Activated naive CD8-positive, alpha-beta T cell treated with anti-CD3 and anti-CD28 coated beads, Interleukin-2, amount 10 ng/mL, durations not matched to agents 7 days and 5 days (primary cell): Measurements from ENCODE around the gene SCN8A. TPM values are rescaled to one million over a fixed set of nuclear protein-coding genes. Genes with fewer than 3 reads are reported as not detected.
"Not testable (repeated sequence)": the region's sequence is repeated elsewhere in the genome, so short reads cannot be mapped to it uniquely, and the experiment has no call there.

Source experiments
- ATAC-seq: fragments of 150-1000 bp; cut with Tn5 transposase; one replicate; pipeline ENCODE4 v1.10.0; 2021; ENCODE audit warnings: low read depth, moderate library complexity
- POLR2A ChIA-PET: fragments of 350-600 bp; sonication (Branson Sonifier 250); formaldehyde crosslinking; loops from one replicate; lab custom pipeline; 2021; ENCODE audit warnings: antibody characterized with exemption; lab: Charles Lee
- DNase-seq: peaks from one replicate; pipeline ENCODE4 v3.0.0; 2021
- H3K27ac Mint-ChIP-seq: one replicate; pipeline ENCODE4 v1.8.0; 2022; ENCODE audit warnings: mild to moderate bottlenecking, mixed read lengths
- H3K27me3 Mint-ChIP-seq: one replicate; pipeline ENCODE4 v1.8.0; 2022; ENCODE audit warnings: mild to moderate bottlenecking, moderate library complexity, mixed read lengths
- H3K36me3 Mint-ChIP-seq: one replicate; pipeline ENCODE4 v1.8.0; 2021; ENCODE audit warnings: mild to moderate bottlenecking, mixed read lengths
- H3K4me1 Mint-ChIP-seq: one replicate; pipeline ENCODE4 v1.8.0; 2021; ENCODE audit warnings: mixed read lengths
- H3K4me3 Mint-ChIP-seq: one replicate; pipeline ENCODE4 v1.8.0; 2022; ENCODE audit warnings: mild to moderate bottlenecking, moderate library complexity, mixed read lengths
- H3K9me3 Mint-ChIP-seq: one replicate; pipeline ENCODE4 v1.8.0; 2021; ENCODE audit warnings: mixed read lengths
- total RNA-seq, 2 experiments: library from RNA; stranded (reverse); gene quantifications; one replicate each; pipeline ENCODE4 v1.2.3, GENCODE V29; 2021

Gene SCN8A
- total RNA-seq, 2 experiments from 2014 or later, result 0.96 to 1.3 TPM

DNA sequence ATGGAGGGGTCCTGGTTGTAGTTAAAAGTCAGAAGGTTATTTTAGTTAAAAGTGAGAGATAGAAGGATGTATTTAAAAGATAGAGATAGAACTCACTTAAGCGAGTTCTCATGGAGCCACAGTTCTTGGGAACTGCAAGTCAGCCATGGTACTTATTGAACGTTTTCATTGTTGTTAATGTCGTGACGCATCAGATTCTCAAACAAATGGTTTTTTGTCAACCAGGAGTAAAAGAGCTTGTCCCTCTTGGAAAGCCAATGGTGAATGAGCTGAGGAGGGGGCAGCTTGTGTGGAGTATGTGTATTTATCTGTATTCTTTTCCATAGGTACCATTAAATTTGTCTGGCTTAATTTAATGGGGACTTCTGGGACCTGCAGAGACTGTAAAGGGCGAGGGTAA is 188.8 kb downstream of the SCN8A start:
- Mint-ChIP-seq H3K4me3 (no peak overlapping the region), H3K36me3 (no peaks in the 10 kb centered on the region), H3K27me3 (peaks cover 3% of the 10 kb centered on the region), H3K9me3 (peaks cover 1% of the 10 kb centered on the region), H3K4me1 (peaks cover 18% of the 10 kb centered on the region), H3K27ac (no peak overlapping the region)
- POLR2A ChIA-PET, result no interaction called here
- DNase-seq (no peak), ATAC-seq (no peak)

- H3K27me3 Mint-ChIP-seq, result peaks cover 3% of the 10 kb centered on the region
- no peak for DNase-seq
- peaks cover 22% of the 10 kb centered on the region for H3K4me1 Mint-ChIP-seq
- POLR2A ChIA-PET, result no interaction called here
- peaks cover 3% of the 10 kb centered on the region for H3K36me3 Mint-ChIP-seq
- peak overlapping the region; percentile 19 for H3K27ac Mint-ChIP-seq
- H3K4me3 Mint-ChIP-seq, result peak overlapping the region; percentile 8
- ATAC-seq, result peak; percentile 44
- peaks cover 1% of the 10 kb centered on the region for H3K9me3 Mint-ChIP-seq
These were observed 193.7 kb downstream of the SCN8A start for GRCh38 chr12:51784688-51785087.

- ATAC-seq (no peak), DNase-seq (no peak)
- peaks cover 3% of the 10 kb centered on the region for H3K36me3 Mint-ChIP-seq
- POLR2A ChIA-PET, result no interaction called here
- H3K27ac Mint-ChIP-seq, result no peak overlapping the region
- peaks cover 3% of the 10 kb centered on the region for H3K27me3 Mint-ChIP-seq
- peaks cover 11% of the 10 kb centered on the region for H3K4me1 Mint-ChIP-seq
- H3K4me3 Mint-ChIP-seq, result no peak overlapping the region
- H3K9me3 Mint-ChIP-seq, result peaks cover 1% of the 10 kb centered on the region
These were observed 194.9 kb downstream of the SCN8A start for GRCh38 chr12:51785906-51786305.

DNA sequence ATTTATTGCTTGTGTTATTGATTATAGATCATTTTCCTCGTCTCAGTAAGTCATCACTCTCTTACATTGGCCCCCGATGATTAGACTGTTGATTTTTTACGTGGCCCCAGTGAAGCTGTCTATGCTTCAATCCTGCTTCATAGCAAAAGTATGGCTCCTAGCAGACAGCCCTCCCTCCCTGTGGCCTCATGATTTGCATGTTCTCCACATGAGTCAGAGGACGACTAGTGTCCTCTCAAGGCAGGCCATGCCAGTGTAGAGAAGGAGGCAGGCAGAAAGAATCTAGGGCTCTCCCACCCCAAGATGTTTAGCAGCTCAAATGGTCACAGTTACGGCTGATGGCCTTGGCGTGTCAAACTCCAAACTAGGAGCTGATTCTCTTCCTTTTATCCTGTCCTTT is 197.8 kb downstream of the SCN8A start:
- Mint-ChIP-seq H3K4me1 (peaks cover 8% of the 10 kb centered on the region), H3K27ac (no peak overlapping the region), H3K4me3 (no peak overlapping the region), H3K36me3 (peaks cover 5% of the 10 kb centered on the region), H3K27me3 (no peaks in the 10 kb centered on the region), H3K9me3 (no peaks in the 10 kb centered on the region)
- DNase-seq (no peak), ATAC-seq (no peak)
- POLR2A ChIA-PET, result no interaction called here

DNA sequence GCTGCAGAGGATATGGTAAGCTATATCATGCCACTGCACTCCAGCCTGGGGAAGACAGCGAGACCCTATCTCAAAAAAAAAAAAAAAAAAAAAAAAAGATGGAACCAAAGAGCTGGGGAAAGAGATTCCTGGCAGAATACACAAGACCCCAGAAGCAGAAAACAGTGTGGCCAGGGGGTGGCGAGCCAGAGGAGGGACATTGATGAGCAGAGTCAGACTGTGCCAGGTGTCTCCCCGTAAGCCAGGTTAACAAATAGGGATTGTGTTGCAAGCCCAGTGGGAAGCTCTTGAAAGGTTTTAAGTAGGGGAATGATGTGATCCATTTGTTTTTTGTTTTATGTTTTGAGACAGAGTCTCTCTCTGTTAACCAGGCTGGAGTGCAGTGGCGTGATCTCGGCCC is 201.4 kb downstream of the SCN8A start:
- Mint-ChIP-seq H3K36me3 (peaks cover 3% of the 10 kb centered on the region), H3K27ac (no peak overlapping the region), H3K4me1 (no peaks in the 10 kb centered on the region), H3K9me3 (no peaks in the 10 kb centered on the region), H3K27me3 (no peaks in the 10 kb centered on the region), H3K4me3 (no peak overlapping the region)
- POLR2A ChIA-PET, result interaction anchor here (0.6 kb wide), 1 partner anchor 340 kb away, joined by 3 read pairs; no protein-coding TSS in a partner anchor
- ATAC-seq (no peak), DNase-seq (no peak)

DNA sequence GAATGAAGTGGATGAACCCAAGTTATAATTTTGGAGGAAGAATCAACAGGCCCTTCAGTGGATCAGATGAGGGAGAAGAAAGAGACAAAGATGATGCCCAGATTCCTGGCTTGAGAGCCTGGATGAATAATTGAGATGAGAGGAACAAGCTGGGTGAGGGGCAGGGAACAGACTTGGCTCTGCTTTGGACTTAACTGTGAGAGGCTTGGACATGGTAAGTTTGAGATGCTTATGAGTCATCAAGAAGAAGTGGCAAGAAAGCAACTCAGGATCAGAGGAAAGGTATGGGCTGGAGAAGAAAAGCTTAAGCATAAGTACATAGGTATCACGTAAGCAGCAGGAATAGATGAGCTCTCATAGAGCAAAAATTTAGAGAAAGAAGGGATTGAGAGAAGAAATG is 202.2 kb downstream of the SCN8A start:
- Mint-ChIP-seq H3K4me3 (no peak overlapping the region), H3K27ac (no peak overlapping the region), H3K27me3 (no peaks in the 10 kb centered on the region), H3K9me3 (no peaks in the 10 kb centered on the region), H3K36me3 (peaks cover 3% of the 10 kb centered on the region), H3K4me1 (no peaks in the 10 kb centered on the region)
- ATAC-seq, result no peak
- POLR2A ChIA-PET, result no interaction called here
- DNase-seq, result no peak

DNA sequence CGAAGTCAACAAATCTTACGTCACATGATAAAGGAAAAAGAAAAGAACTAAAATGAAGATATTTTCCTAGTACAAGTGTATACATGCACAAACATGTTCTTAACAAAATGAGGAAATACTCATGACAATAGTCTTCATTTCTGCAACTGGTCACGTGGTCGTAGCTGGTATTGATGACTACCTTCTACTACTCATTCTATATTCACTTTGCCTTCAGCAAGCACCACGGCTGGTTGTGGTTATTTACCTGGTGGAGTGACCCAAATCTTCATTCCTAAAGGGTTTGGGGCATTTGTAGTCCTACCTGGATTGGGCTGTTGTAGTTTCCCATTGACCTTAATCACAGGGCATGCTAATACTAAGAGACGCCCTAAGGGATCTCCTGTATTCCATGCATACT is 206.3 kb downstream of the SCN8A start:
- no peak for DNase-seq
- ATAC-seq, result no peak
- Mint-ChIP-seq H3K36me3 (no peaks in the 10 kb centered on the region), H3K4me1 (no peaks in the 10 kb centered on the region), H3K9me3 (no peaks in the 10 kb centered on the region), H3K27ac (no peak overlapping the region), H3K27me3 (no peaks in the 10 kb centered on the region), H3K4me3 (no peak overlapping the region)
- POLR2A ChIA-PET, result no interaction called here

DNA sequence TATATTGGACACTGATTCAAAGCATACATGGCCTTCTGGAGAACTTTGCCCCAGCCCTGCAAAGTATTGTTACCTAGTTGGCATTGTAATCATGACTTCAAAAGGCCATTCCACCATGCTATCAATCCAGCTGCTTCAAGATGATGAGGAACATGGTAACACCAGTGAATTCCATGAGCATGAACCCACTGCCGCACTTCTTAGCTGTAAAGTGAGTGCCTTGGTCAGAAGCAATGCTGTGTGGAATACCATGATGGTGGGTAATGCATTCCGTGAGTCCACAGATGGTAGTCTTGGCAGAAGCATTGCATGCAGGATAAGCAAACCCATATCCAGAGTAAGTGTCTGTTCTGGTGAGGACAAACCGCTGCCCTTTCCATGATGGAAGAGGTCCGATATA is 207.0 kb downstream of the SCN8A start:
- H3K27me3 Mint-ChIP-seq, H3K4me3 Mint-ChIP-seq, POLR2A ChIA-PET, H3K36me3 Mint-ChIP-seq, H3K27ac Mint-ChIP-seq, H3K9me3 Mint-ChIP-seq, H3K4me1 Mint-ChIP-seq, DNase-seq, ATAC-seq: not testable (repeated sequence)

DNA sequence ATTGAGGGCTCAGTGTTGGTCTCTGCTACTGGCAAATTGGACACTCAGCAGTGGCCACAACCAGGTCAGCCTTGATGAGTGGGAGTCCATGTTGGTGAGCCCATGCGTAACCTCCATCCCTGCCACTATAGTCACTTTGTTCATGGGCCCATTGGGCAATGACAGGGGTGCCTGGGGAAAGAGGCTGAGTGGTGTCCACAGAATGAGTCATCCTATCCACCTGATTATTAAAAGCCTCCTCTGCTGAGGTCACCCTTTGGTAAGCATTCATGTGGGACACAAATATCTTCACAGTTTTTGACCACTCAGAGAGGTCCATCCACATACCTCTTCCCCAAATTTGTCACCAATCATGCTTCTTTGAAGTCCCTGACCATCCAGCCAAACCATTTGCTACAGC is 207.5 kb downstream of the SCN8A start:
- POLR2A ChIA-PET, result no interaction called here
- DNase-seq (no peak), ATAC-seq (no peak)
- Mint-ChIP-seq H3K4me3 (no peak overlapping the region), H3K36me3 (no peaks in the 10 kb centered on the region), H3K4me1 (no peaks in the 10 kb centered on the region), H3K9me3 (no peaks in the 10 kb centered on the region), H3K27me3 (peaks cover 4% of the 10 kb centered on the region), H3K27ac (no peak overlapping the region)

DNA sequence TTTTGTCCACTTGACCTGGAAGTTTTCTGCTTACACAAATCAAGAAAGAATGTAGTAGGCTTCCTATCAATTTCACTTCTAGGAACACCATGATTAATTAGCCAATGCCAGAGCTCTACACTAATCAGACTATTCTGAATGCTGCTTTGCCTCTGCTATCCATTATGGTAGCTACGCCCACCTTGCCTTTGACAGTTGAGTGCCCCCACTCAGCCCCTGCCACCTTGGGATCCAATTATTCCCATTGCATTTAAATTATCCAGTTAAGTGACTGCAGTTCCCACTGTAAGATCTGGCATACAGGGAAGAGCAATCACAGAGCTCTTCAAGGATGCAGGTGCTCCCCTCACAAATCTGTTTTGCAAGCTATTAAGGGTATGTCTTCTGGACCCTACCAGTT is 210.0 kb downstream of the SCN8A start:
- DNase-seq (no peak), ATAC-seq (no peak)
- no peak overlapping the region for H3K4me3 Mint-ChIP-seq
- H3K27ac Mint-ChIP-seq, result no peak overlapping the region
- H3K36me3 Mint-ChIP-seq, result no peaks in the 10 kb centered on the region
- H3K9me3 Mint-ChIP-seq, result no peaks in the 10 kb centered on the region
- H3K4me1 Mint-ChIP-seq, result no peaks in the 10 kb centered on the region
- POLR2A ChIA-PET, result no interaction called here
- H3K27me3 Mint-ChIP-seq, result peaks cover 4% of the 10 kb centered on the region

GRCh38 chr12:51806896-51807295 is 215.9 kb downstream of the SCN8A start:
- Mint-ChIP-seq H3K36me3 (no peaks in the 10 kb centered on the region), H3K27ac (no peak overlapping the region), H3K9me3 (no peaks in the 10 kb centered on the region), H3K27me3 (peaks cover 4% of the 10 kb centered on the region), H3K4me1 (no peaks in the 10 kb centered on the region), H3K4me3 (no peak overlapping the region)
- DNase-seq, result no peak
- POLR2A ChIA-PET, result no interaction called here
- ATAC-seq, result no peak

DNA sequence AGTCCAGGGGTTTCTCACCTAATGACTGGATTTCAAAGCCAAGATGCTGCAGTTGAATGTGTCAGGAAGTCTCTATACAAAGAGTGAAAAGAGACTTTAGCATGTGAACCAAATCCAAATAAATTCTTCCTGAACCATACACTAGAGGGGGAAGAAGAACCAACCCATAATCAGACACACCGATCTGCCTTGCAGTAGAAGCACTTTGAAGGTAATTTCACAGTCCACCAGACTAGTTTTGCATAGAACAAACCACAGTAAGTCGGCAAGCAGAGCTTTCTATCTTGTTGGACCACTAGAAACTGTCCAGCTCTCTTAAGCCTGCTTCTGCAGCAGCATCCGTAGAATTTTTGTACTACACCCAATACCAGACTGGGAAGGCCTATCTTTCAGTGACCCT is 218.2 kb downstream of the SCN8A start:
- Mint-ChIP-seq H3K27me3 (no peaks in the 10 kb centered on the region), H3K36me3 (no peaks in the 10 kb centered on the region), H3K9me3 (no peaks in the 10 kb centered on the region), H3K4me3 (no peak overlapping the region), H3K4me1 (no peaks in the 10 kb centered on the region), H3K27ac (no peak overlapping the region)
- DNase-seq (no peak), ATAC-seq (no peak)
- POLR2A ChIA-PET, result no interaction called here

DNA sequence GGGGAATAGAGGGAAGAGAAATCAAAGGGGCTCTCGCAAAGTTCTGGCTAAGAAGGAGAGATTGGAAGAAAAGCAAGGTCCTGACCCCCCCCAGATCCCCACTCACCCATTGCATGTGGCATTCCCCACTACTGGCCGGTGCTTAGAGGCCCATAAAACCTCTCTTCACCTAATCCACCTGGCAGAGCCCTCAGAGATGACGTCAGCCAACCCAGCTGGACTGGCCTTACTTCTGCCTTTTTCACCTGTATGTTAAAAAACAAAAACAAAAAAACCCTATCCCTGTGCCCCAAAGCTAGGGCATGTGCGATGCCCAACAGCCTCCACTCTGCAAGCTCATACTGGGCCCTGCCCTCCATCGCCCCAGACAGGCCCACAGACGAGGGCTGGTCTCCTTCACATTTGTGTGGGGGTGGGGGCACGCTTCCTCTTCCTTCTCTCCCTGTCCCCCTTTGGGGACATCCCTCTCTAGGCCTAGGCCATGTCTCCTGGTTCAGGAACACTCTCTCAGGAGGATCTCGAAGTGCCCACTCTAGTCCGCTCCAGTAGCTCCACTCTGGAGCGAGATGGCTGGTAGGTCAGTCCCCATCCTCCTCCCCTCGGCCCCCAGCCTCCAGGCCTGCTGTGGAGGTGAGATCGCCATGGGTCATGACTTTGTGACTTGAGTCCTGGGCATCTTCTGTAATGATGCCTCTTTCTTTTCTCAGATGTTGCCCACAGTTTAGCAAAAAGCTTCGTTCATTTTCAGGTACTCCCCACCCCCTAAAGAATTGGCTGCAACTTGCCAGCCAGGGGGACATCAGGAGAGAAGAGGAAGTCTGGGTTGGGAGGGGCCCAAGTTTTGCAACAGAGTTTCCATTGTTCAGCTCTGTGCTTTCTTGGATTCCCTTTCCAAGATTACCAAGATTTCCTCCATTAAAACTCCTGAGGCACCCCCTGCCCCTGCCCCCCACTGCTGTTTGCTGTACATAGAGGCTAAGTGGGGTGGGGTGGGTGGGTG is 220.5 kb downstream of the SCN8A start:
- Mint-ChIP-seq H3K27ac (no peak overlapping the region), H3K27me3 (peaks cover 13% of the 10 kb centered on the region), H3K36me3 (no peaks in the 10 kb centered on the region), H3K4me3 (no peak overlapping the region), H3K9me3 (no peaks in the 10 kb centered on the region), H3K4me1 (peaks cover 5% of the 10 kb centered on the region)
- ATAC-seq, result no peak
- DNase-seq, result no peak
- POLR2A ChIA-PET, result interaction anchor here (0.6 kb wide), 1 partner anchor 456 kb away, joined by 4 read pairs; no protein-coding TSS in a partner anchor

DNA sequence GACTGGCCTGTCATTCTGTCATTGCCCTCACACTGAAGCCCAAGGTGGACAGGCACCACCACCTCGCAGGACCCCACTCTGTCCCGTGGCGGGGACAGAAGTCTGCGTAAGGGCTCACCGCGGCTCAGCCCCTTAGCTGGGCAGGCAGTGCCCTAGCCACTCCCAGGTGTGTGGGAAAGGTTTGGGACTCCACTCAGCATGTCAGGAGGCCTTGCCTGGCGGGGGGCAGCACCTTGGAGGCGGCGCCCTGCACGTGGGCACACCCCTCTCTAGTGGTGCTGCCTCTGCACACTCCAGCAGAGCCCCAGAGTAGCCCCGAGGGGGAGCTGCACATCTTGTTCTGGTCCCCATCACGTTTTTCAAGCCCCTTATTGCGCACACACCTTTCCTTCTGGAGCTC is 221.8 kb downstream of the SCN8A start:
- POLR2A ChIA-PET, result no interaction called here

More for the DNA sequence above, 221.8 kb downstream of the SCN8A start:
- peaks cover 5% of the 10 kb centered on the region for H3K4me1 Mint-ChIP-seq
- ATAC-seq (no peak), DNase-seq (no peak)
- no peaks in the 10 kb centered on the region for H3K9me3 Mint-ChIP-seq
- no peak overlapping the region for H3K4me3 Mint-ChIP-seq
- peaks cover 13% of the 10 kb centered on the region for H3K27me3 Mint-ChIP-seq
- no peaks in the 10 kb centered on the region for H3K36me3 Mint-ChIP-seq
- no peak overlapping the region for H3K27ac Mint-ChIP-seq
